SK-N-SH (cell line): ENCODE data around the gene GRAMD2A. TPM values are rescaled to one million over a fixed set of nuclear protein-coding genes. Genes with fewer than 3 reads are reported as not detected.

ENCODE experiments used
- CTCF ChIA-PET: fragments of 300-600, 350-600 bp; formaldehyde crosslinking; extraction: SDS; loops from one replicate; lab custom pipeline; 2021; lab: Yijun Ruan, JAX
- POLR2A ChIA-PET: fragments of 350-600 bp; sonication (Branson Sonifier 250); formaldehyde crosslinking; extraction: SDS; loops from one replicate; lab custom pipeline; 2020; ENCODE audit warnings: antibody characterized with exemption, inconsistent platforms; lab: Yijun Ruan, JAX
- DNase-seq: peaks from one replicate; pipeline ENCODE4 v3.0.0; 2012
- H2AFZ ChIP-seq: fragments of 200-600 bp; sonication (generic); 2 replicates; pipeline ENCODE4 v1.8.1; 2016; ENCODE audit warnings: antibody characterized with exemption, mild to moderate bottlenecking, low read depth
- H3F3A ChIP-seq: fragments of 200-600 bp; sonication (generic); replicated peaks from 2 replicates; pipeline ENCODE3; 2016; ENCODE audit warnings: antibody characterized with exemption, mild to moderate bottlenecking; ENCODE audit not compliant: insufficient read depth
- H3K27ac ChIP-seq, 2 experiments: fragments of 200-500 bp in 1 of 2; fragments of 200-600 bp in 1 of 2; sonication (Bioruptor generic) in 1 of 2; sonication (generic), shearing (Covaris generic) in 1 of 2; 2 replicates each; pipeline versions ENCODE4 v1.5.1 to v1.6.1; 2014 to 2016; ENCODE audit warnings: low read depth in 2 of 2, inconsistent platforms in 1 of 2, low read length in 1 of 2, mild to moderate bottlenecking in 1 of 2, mixed read lengths in 1 of 2
- H3K27me3 ChIP-seq: fragments of 200-600 bp; sonication (generic), shearing (Covaris generic); 2 replicates; pipeline ENCODE4 v1.6.1; 2016; ENCODE audit warnings: mixed run types; ENCODE audit not compliant: insufficient read depth
- H3K36me3 ChIP-seq, 2 experiments: fragments of 200-500 bp in 1 of 2; fragments of 200-600 bp in 1 of 2; sonication (Bioruptor generic) in 1 of 2; sonication (generic) in 1 of 2; replicated peaks in 1 of 2; 2 replicates each; pipeline versions ENCODE3 to v1.5.1; 2014 to 2016; ENCODE audit warnings: low read length in 1 of 2, mild to moderate bottlenecking in 1 of 2; ENCODE audit not compliant: insufficient read depth in 2 of 2, control insufficient read depth in 1 of 2
- H3K4me1 ChIP-seq, 2 experiments: fragments of 200-500 bp in 1 of 2; fragments of 200-600 bp in 1 of 2; sonication (Bioruptor generic) in 1 of 2; sonication (generic), shearing (Covaris generic) in 1 of 2; 2 replicates each; pipeline versions ENCODE4 v1.5.1 to v1.6.1; 2014 to 2016; ENCODE audit warnings: low read depth in 1 of 2, low read length in 1 of 2, mixed run types in 1 of 2; ENCODE audit not compliant: insufficient read depth in 2 of 2, control insufficient read depth in 1 of 2
- H3K4me2 ChIP-seq: fragments of 200-600 bp; sonication (generic), shearing (Covaris generic); 2 replicates; pipeline ENCODE4 v1.6.1; 2017; ENCODE audit warnings: mixed run types
- H3K4me3 ChIP-seq, 2 experiments: fragments of 200-500 bp in 1 of 2; fragments of 200-600 bp in 1 of 2; sonication (Bioruptor generic) in 1 of 2; sonication (generic), shearing (Covaris generic) in 1 of 2; 2 replicates each; pipeline versions ENCODE4 v1.5.1 to v1.8.1; 2014 to 2016; ENCODE audit warnings: low read depth in 2 of 2, inconsistent platforms in 1 of 2, low read length in 1 of 2, mild to moderate bottlenecking in 1 of 2, mixed read lengths in 1 of 2, moderate library complexity in 1 of 2
- H3K79me2 ChIP-seq: fragments of 200-600 bp; sonication (generic); 2 replicates; pipeline ENCODE4 v1.8.1; 2017; ENCODE audit warnings: mild to moderate bottlenecking; ENCODE audit not compliant: insufficient read depth
- H3K9ac ChIP-seq: fragments of 200-600 bp; sonication (generic); 2 replicates; pipeline ENCODE4 v1.6.1; 2017; ENCODE audit warnings: mixed run types
- H3K9me2 ChIP-seq: fragments of 200-600 bp; sonication (generic); 2 replicates; pipeline ENCODE4 v1.6.1; 2017; ENCODE audit warnings: mixed run types
- H3K9me3 ChIP-seq: fragments of 200-600 bp; sonication (generic); 2 replicates; pipeline ENCODE4 v1.6.1; 2017; ENCODE audit warnings: mixed run types, mild to moderate bottlenecking, moderate library complexity
- H4K20me1 ChIP-seq: fragments of 200-600 bp; sonication (generic); 2 replicates; pipeline ENCODE4 v1.6.1; 2017; ENCODE audit warnings: mild to moderate bottlenecking, mixed run types; ENCODE audit not compliant: insufficient read depth
- CHD2 ChIP-seq: fragments of 150-350 bp; IDR thresholded peaks from 2 replicates; pipeline ENCODE4 v1.6.1; 2018; ENCODE audit warnings: low read length; ENCODE audit not compliant: partially characterized antibody
- ELF1 ChIP-seq: IDR thresholded peaks from 2 replicates; pipeline ENCODE4 v1.4.0; 2012
- EP300 ChIP-seq, 2 experiments: IDR thresholded peaks; 2 replicates each; pipeline versions ENCODE4 v1.4.0 to v1.6.1; 2012; ENCODE audit warnings: borderline replicate concordance in 1 of 2, low read depth in 1 of 2, low read length in 1 of 2
- FOXJ3 ChIP-seq: sonication (generic); formaldehyde crosslinking; IDR thresholded peaks from 2 replicates; pipeline ENCODE4 v1.5.1; 2020; ENCODE audit warnings: mild to moderate bottlenecking, missing genetic modification reagents
- GABPA ChIP-seq: IDR thresholded peaks from 2 replicates; pipeline ENCODE4 v1.4.0; 2012; ENCODE audit warnings: low read depth, mild to moderate bottlenecking
- GATA2 ChIP-seq: sonication (generic); formaldehyde crosslinking; IDR thresholded peaks from 2 replicates; pipeline ENCODE4 v1.5.0; 2020; ENCODE audit warnings: mild to moderate bottlenecking, missing genetic modification reagents
- JUND ChIP-seq: IDR thresholded peaks from 2 replicates; pipeline ENCODE4 v1.4.0; 2012
- MEF2A ChIP-seq: IDR thresholded peaks from 2 replicates; pipeline ENCODE4 v1.4.0; 2012; ENCODE audit warnings: low read depth, borderline replicate concordance
- NFIC ChIP-seq: IDR thresholded peaks from 2 replicates; pipeline ENCODE4 v1.4.0; 2012; ENCODE audit warnings: borderline replicate concordance
- NRF1 ChIP-seq: IDR thresholded peaks from 2 replicates; pipeline ENCODE4 v1.6.1; 2012; ENCODE audit warnings: low read depth, mild to moderate bottlenecking, low read length
- RAD21 ChIP-seq: IDR thresholded peaks from 2 replicates; pipeline ENCODE4 v1.6.1; 2012; ENCODE audit warnings: mild to moderate bottlenecking, low read length
- SIN3A ChIP-seq: IDR thresholded peaks from 2 replicates; pipeline ENCODE4 v1.6.1; 2012; ENCODE audit warnings: low read depth, mild to moderate bottlenecking, low read length, moderate library complexity, borderline replicate concordance
- TAF1 ChIP-seq: IDR thresholded peaks from 2 replicates; pipeline ENCODE4 v1.6.1; 2012; ENCODE audit warnings: low read depth, mild to moderate bottlenecking, low read length, moderate library complexity, borderline replicate concordance
- TEAD4 ChIP-seq: IDR thresholded peaks from 2 replicates; pipeline ENCODE4 v1.4.0; 2012; ENCODE audit warnings: mild to moderate bottlenecking, borderline replicate concordance; ENCODE audit not compliant: insufficient read depth
- WGBS: methylation state at CpG from one replicate; pipeline ENCODE4 v1.1.6; 2017; ENCODE audit warnings: low lambda C conversion rate; 5-methylcytosine and 5-hydroxymethylcytosine counted together
- polyA plus RNA-seq, 3 experiments: library from polyadenylated mRNA; depleted of rRNA; stranded (reverse); fragments of >200 nt; gene quantifications; 2 replicates each; pipeline ENCODE4 v1.2.3, GENCODE V29; 2012
- TF ChIP-seq, protein P1 (sequence below): IDR thresholded peaks from 2 replicates; pipeline ENCODE4 v1.4.0; 2012; ENCODE audit warnings: low read depth, borderline replicate concordance
- TF ChIP-seq, protein P2 (sequence below): fragments of 200-600 bp; sonication (generic); IDR thresholded peaks from 2 replicates; pipeline ENCODE4 v1.6.1; 2017; ENCODE audit warnings: antibody characterized with exemption, mild to moderate bottlenecking, moderate library complexity
- TF ChIP-seq, protein P3 (sequence below): fragments of 150-350 bp; IDR thresholded peaks from 2 replicates; pipeline ENCODE4 v1.6.1; 2017; ENCODE audit warnings: antibody characterized with exemption, low read length, low read depth, borderline replicate concordance
- TF ChIP-seq, protein P4 (sequence below): fragments of 150-350 bp; IDR thresholded peaks from 2 replicates; pipeline ENCODE4 v1.6.1; 2016; ENCODE audit warnings: mild to moderate bottlenecking, low read depth, low read length
- TF ChIP-seq, protein P5 (sequence below): IDR thresholded peaks from 2 replicates; pipeline ENCODE4 v1.4.0; 2012; ENCODE audit warnings: low read depth, borderline replicate concordance
- TF ChIP-seq, protein P6 (sequence below): IDR thresholded peaks from 2 replicates; pipeline ENCODE4 v1.6.1; 2012; ENCODE audit warnings: mild to moderate bottlenecking, low read depth, low read length, moderate library complexity
- TF ChIP-seq, protein P7 (sequence below): IDR thresholded peaks from 2 replicates; pipeline ENCODE4; 2012

The GRAMD2A gene
- polyA plus RNA-seq, 1 of the 3 experiments (the other 2 are of a cell fraction): 0.10 TPM

DNA sequence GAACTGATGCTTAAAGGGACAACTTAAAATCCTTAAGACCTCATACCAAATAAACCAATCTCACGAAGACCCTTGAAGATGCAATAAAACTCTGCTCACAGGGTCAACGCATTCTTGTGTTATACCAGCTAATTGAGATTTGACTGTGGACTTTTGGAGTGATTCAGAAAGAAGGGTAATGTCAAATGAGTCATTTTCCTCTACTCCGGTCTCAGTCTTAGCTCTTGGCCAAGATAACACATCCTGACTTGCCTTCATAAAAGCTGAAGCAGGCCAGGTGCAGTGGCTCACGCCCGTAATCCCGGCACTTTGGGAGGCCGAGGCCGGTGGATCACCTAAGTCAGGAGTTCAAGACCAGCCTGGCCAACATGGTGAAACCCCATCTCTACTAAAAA, 29.6 kb upstream of the GRAMD2A start:
- ChIA-PET CTCF (interaction anchor here (1.0 to 3.2 kb wide), 14 partner anchors 8 to 51 kb away, joined by 3 to 35 read pairs (median 5); partner anchors contain the start of gene GRAMD2A), POLR2A (interaction anchor here (0.6 to 2.3 kb wide), 5 partner anchors 10 to 1604 kb away, joined by 3 to 10 read pairs (median 8); no protein-coding TSS in a partner anchor)
- no peaks in the 10 kb centered on the region for H3K27me3 ChIP-seq
- 16% methylated on average over 8 of the region's 8 CpGs for whole genome bisulfite sequencing
- no peak overlapping the region for H2AFZ ChIP-seq
- peak overlapping the region; percentile 96 for H3K9ac ChIP-seq
- H3K4me1 ChIP-seq: peaks cover 39 to 58% of the 10 kb centered on the region in 2 experiments
- peak overlapping the region; percentile 88 to 90 for H3K4me3 ChIP-seq
- peak overlapping the region; percentile 80 to 89 for H3K27ac ChIP-seq
- peaks cover 69% of the 10 kb centered on the region for H3F3A ChIP-seq
- DNase-seq: no peak
- no peaks in the 10 kb centered on the region for H3K9me3 ChIP-seq
- H3K9me2 ChIP-seq: no peaks in the 10 kb centered on the region
- H3K79me2 ChIP-seq: peaks cover 92% of the 10 kb centered on the region
- peaks cover 22 to 30% of the 10 kb centered on the region in 2 experiments for H3K36me3 ChIP-seq
- H3K4me2 ChIP-seq: peak overlapping the region; percentile 93
- peaks cover 74% of the 10 kb centered on the region for H4K20me1 ChIP-seq
- TF ChIP-seq MEF2A: no peak
- TF ChIP-seq NRF1: no peak
- TF ChIP-seq, protein P1, sequence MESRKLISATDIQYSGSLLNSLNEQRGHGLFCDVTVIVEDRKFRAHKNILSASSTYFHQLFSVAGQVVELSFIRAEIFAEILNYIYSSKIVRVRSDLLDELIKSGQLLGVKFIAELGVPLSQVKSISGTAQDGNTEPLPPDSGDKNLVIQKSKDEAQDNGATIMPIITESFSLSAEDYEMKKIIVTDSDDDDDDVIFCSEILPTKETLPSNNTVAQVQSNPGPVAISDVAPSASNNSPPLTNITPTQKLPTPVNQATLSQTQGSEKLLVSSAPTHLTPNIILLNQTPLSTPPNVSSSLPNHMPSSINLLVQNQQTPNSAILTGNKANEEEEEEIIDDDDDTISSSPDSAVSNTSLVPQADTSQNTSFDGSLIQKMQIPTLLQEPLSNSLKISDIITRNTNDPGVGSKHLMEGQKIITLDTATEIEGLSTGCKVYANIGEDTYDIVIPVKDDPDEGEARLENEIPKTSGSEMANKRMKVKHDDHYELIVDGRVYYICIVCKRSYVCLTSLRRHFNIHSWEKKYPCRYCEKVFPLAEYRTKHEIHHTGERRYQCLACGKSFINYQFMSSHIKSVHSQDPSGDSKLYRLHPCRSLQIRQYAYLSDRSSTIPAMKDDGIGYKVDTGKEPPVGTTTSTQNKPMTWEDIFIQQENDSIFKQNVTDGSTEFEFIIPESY: no peak
- TF ChIP-seq, protein P2, sequence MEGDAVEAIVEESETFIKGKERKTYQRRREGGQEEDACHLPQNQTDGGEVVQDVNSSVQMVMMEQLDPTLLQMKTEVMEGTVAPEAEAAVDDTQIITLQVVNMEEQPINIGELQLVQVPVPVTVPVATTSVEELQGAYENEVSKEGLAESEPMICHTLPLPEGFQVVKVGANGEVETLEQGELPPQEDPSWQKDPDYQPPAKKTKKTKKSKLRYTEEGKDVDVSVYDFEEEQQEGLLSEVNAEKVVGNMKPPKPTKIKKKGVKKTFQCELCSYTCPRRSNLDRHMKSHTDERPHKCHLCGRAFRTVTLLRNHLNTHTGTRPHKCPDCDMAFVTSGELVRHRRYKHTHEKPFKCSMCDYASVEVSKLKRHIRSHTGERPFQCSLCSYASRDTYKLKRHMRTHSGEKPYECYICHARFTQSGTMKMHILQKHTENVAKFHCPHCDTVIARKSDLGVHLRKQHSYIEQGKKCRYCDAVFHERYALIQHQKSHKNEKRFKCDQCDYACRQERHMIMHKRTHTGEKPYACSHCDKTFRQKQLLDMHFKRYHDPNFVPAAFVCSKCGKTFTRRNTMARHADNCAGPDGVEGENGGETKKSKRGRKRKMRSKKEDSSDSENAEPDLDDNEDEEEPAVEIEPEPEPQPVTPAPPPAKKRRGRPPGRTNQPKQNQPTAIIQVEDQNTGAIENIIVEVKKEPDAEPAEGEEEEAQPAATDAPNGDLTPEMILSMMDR: no peak
- no peak for TF ChIP-seq TEAD4
- TF ChIP-seq GABPA: no peak
- peak; percentile 45; the same call in 1 of the 2 replicates for TF ChIP-seq NFIC
- TF ChIP-seq, protein P3, sequence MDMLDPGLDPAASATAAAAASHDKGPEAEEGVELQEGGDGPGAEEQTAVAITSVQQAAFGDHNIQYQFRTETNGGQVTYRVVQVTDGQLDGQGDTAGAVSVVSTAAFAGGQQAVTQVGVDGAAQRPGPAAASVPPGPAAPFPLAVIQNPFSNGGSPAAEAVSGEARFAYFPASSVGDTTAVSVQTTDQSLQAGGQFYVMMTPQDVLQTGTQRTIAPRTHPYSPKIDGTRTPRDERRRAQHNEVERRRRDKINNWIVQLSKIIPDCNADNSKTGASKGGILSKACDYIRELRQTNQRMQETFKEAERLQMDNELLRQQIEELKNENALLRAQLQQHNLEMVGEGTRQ: no peak
- TF ChIP-seq, protein P4, sequence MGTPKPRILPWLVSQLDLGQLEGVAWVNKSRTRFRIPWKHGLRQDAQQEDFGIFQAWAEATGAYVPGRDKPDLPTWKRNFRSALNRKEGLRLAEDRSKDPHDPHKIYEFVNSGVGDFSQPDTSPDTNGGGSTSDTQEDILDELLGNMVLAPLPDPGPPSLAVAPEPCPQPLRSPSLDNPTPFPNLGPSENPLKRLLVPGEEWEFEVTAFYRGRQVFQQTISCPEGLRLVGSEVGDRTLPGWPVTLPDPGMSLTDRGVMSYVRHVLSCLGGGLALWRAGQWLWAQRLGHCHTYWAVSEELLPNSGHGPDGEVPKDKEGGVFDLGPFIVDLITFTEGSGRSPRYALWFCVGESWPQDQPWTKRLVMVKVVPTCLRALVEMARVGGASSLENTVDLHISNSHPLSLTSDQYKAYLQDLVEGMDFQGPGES: no peak
- TF ChIP-seq, protein P5, sequence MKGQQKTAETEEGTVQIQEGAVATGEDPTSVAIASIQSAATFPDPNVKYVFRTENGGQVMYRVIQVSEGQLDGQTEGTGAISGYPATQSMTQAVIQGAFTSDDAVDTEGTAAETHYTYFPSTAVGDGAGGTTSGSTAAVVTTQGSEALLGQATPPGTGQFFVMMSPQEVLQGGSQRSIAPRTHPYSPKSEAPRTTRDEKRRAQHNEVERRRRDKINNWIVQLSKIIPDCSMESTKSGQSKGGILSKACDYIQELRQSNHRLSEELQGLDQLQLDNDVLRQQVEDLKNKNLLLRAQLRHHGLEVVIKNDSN: no peak
- no peak for TF ChIP-seq ELF1
- TF ChIP-seq SIN3A: no peak
- TF ChIP-seq TAF1: peak; percentile 45; the same call in 1 of the 2 replicates
- no peak for TF ChIP-seq CHD2
- no peak for TF ChIP-seq GATA2
- TF ChIP-seq JUND: peak; percentile 71
- TF ChIP-seq, protein P6, sequence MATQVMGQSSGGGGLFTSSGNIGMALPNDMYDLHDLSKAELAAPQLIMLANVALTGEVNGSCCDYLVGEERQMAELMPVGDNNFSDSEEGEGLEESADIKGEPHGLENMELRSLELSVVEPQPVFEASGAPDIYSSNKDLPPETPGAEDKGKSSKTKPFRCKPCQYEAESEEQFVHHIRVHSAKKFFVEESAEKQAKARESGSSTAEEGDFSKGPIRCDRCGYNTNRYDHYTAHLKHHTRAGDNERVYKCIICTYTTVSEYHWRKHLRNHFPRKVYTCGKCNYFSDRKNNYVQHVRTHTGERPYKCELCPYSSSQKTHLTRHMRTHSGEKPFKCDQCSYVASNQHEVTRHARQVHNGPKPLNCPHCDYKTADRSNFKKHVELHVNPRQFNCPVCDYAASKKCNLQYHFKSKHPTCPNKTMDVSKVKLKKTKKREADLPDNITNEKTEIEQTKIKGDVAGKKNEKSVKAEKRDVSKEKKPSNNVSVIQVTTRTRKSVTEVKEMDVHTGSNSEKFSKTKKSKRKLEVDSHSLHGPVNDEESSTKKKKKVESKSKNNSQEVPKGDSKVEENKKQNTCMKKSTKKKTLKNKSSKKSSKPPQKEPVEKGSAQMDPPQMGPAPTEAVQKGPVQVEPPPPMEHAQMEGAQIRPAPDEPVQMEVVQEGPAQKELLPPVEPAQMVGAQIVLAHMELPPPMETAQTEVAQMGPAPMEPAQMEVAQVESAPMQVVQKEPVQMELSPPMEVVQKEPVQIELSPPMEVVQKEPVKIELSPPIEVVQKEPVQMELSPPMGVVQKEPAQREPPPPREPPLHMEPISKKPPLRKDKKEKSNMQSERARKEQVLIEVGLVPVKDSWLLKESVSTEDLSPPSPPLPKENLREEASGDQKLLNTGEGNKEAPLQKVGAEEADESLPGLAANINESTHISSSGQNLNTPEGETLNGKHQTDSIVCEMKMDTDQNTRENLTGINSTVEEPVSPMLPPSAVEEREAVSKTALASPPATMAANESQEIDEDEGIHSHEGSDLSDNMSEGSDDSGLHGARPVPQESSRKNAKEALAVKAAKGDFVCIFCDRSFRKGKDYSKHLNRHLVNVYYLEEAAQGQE: no peak
- TF ChIP-seq, protein P7, sequence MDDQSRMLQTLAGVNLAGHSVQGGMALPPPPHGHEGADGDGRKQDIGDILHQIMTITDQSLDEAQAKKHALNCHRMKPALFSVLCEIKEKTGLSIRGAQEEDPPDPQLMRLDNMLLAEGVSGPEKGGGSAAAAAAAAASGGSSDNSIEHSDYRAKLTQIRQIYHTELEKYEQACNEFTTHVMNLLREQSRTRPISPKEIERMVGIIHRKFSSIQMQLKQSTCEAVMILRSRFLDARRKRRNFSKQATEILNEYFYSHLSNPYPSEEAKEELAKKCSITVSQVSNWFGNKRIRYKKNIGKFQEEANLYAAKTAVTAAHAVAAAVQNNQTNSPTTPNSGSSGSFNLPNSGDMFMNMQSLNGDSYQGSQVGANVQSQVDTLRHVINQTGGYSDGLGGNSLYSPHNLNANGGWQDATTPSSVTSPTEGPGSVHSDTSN: peak; percentile 49; the same call in 1 of the 2 replicates
- TF ChIP-seq FOXJ3 (CRISPR knock-in tag): no peak
- TF ChIP-seq RAD21: no peak
- TF ChIP-seq EP300 (IDR thresholded peaks at IDR 0.05; ENCODE audit: borderline replicate concordance in 1 of 2, low read depth in 1 of 2, low read length in 1 of 2): peak in 1 of 2 experiments; percentile 34; a peak in 1 of 4 replicates
